ENCODE results near the gene DCD.

DCD gene

DNA sequence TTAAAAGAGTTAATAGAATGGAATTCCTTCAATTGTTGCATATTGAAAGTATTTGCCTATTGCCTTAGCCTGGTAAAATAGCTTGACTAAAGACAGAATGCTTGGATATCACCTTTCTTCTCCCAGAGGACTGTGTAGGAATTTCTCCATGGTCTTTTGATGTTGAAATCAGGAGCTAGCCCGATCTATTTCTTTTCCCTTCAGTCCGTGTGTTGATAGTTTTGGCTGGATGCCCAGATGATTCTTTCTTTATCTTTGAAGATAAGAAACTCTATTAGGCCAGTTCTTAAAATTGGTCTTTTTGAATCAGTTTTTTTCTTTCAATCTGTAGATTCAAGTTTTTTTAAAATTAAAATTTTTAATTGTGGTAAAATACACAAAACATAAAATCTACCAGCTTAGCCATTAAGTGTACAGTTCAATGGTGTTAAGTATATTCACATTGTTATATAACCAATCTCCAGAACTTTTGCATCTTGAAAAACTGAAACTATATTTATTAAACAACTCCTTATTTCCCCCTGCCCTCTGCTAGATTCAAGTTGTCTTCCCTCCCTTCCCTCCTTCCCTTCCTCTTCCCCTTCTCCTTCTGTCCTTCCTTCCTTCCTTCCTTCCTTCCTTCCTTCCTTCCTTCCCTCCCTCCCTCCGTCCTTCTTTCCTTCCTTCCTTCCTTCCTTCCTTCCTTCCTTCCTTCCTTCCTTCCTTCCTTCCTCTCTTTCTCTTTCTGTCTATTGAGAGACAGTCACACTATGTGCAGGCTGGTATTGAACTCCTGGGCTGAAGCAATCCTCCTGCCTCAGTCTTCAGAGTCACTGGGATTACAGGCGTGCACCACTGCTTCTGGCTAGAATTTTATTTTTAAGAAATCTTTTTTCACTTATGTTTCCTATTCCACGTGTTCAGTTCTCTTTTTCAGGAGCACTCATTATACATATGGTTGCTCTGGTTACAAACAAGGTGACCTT lies 23.6 kb downstream of the DCD start:
- no peak overlapping the region for H3K4me3 ChIP-seq (ENCODE audit: insufficient read length, low read depth)
- no peak for TF ChIP-seq YY1 (IDR thresholded peaks at IDR 0.05; ENCODE audit: insufficient read depth, insufficient read length)
- no peak for TF ChIP-seq SUZ12 (IDR thresholded peaks at IDR 0.05; ENCODE audit: extremely low read depth, insufficient read depth, insufficient read length)
- no peak for TF ChIP-seq ZNF274 (IDR thresholded peaks at IDR 0.05; ENCODE audit: low read depth, low read length)
- H3K9ac ChIP-seq (ENCODE audit: insufficient read length, low read depth) = no peak overlapping the region
- no peaks in the 10 kb centered on the region for H3K36me3 ChIP-seq (ENCODE audit: insufficient read depth, insufficient read length, low read length)
- H3K9me3 ChIP-seq (ENCODE audit: insufficient read depth, low read length) = peaks cover 21% of the 10 kb centered on the region; the same call in 1 of the 2 replicates
- H3K4me1 ChIP-seq (ENCODE audit: insufficient read depth, insufficient read length) = no peaks in the 10 kb centered on the region
- H3K27me3 ChIP-seq (ENCODE audit: insufficient read depth, insufficient read length) = no peaks in the 10 kb centered on the region
- no peak for DNase-seq (ENCODE audit: low read depth, low spot score)

DNA sequence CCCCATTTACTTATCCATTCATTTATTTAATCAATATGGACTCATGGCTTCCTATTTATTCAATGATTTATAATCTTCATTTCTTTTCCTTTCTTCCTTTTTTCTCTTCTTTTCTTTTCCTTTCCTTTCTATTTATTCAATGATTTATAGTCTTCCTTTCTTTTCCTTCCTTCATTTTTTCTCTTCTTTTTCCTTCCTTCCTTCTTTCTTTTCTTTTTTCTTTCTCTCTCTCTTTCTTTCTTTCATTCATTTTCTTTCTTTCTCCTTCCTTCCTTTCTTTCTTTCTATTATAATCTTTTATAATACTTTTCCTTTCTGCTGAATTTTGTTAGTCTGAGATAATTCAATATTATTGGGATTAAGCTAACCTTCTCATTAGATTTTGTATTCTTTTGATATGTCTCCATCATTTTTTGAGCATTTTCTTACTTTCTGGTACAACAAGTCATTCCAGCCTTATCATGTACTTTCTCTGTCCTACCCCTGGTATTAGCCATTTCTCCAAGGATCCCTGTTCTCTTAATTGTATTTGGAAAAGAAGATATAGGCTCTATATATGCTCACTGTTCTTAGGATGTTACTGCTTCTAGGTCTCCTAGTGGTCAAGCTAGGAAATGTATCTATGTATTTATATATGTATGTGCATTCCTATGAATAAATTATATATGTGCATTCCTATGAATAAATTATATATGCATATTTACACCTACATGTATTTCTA lies 25.5 kb downstream of the DCD start:
- no peak for DNase-seq (ENCODE audit: low read depth, low spot score)
- no peaks in the 10 kb centered on the region for H3K27me3 ChIP-seq (ENCODE audit: insufficient read depth, insufficient read length)
- no peaks in the 10 kb centered on the region for H3K36me3 ChIP-seq (ENCODE audit: insufficient read depth, insufficient read length, low read length)
- H3K9ac ChIP-seq (ENCODE audit: insufficient read length, low read depth) = no peak overlapping the region
- TF ChIP-seq ZNF274 (IDR thresholded peaks at IDR 0.05; ENCODE audit: low read depth, low read length) = no peak
- TF ChIP-seq SUZ12 (IDR thresholded peaks at IDR 0.05; ENCODE audit: extremely low read depth, insufficient read depth, insufficient read length) = no peak
- no peak for TF ChIP-seq YY1 (IDR thresholded peaks at IDR 0.05; ENCODE audit: insufficient read depth, insufficient read length)
- H3K4me3 ChIP-seq (ENCODE audit: insufficient read length, low read depth) = no peak overlapping the region
- no peaks in the 10 kb centered on the region for H3K4me1 ChIP-seq (ENCODE audit: insufficient read depth, insufficient read length)
- H3K9me3 ChIP-seq (ENCODE audit: insufficient read depth, low read length) = peaks cover 9% of the 10 kb centered on the region; the same call in 1 of the 2 replicates

DNA sequence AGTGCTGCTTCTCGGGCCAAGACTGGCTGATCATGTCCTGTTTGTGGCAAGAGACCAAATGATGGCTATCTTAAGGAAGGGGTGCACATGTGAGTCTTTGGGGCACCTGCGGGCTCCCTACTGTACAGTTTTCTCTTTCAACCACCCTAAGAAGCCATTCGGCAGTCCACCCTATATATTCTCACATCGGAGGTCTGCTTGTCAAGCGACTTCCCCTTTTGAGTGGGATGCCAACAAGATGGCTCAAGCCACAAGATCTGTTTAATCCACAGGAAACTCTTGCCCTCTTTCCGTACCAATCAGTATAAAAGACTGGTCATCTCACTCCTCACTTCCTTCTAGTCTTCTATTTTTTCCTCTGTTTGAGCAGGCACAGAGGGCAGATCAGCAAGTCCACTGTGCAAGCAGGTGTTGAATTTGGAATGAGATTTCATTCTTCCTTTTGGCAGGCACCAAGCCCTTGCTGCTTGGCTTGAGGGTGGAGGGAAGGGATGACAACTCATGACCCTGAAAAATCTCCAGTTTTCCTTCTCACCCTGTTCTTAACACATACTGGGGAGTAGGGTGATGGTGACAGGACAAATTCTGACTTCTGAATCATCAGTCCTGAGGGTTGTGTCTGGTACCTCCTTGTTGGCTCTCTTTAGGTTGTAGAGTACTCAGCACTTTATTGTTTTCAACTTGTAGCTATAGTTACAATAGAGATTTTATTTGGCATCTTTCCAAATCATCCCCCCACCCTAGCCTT lies 31.1 kb downstream of the DCD start:
- Histone ChIP-seq H3K9ac (ENCODE audit: insufficient read length, low read depth) (no peak overlapping the region), H3K27me3 (ENCODE audit: insufficient read depth, insufficient read length) (peaks cover 9% of the 10 kb centered on the region)
- no peak for DNase-seq (ENCODE audit: low read depth, low spot score)

GRCh38 chr12:54612225-54612750 lies 35.9 kb downstream of the DCD start:
- Histone ChIP-seq H3K4me3 (ENCODE audit: insufficient read length, low read depth) (no peak overlapping the region), H3K27me3 (ENCODE audit: insufficient read depth, insufficient read length) (peaks cover 9% of the 10 kb centered on the region), H3K9me3 (ENCODE audit: insufficient read depth, low read length) (no peaks in the 10 kb centered on the region), H3K9ac (ENCODE audit: insufficient read length, low read depth) (no peak overlapping the region), H3K36me3 (ENCODE audit: insufficient read depth, insufficient read length, low read length) (no peaks in the 10 kb centered on the region), H3K4me1 (ENCODE audit: insufficient read depth, insufficient read length) (no peaks in the 10 kb centered on the region)
- DNase-seq (ENCODE audit: low read depth, low spot score) = no peak
- TF ChIP-seq SUZ12 (IDR thresholded peaks at IDR 0.05; ENCODE audit: extremely low read depth, insufficient read depth, insufficient read length) (no peak), YY1 (IDR thresholded peaks at IDR 0.05; ENCODE audit: insufficient read depth, insufficient read length) (no peak), ZNF274 (IDR thresholded peaks at IDR 0.05; ENCODE audit: low read depth, low read length) (no peak)

More for the DNA sequence above, 31.1 kb downstream of the DCD start:
- Histone ChIP-seq H3K9me3 (ENCODE audit: insufficient read depth, low read length) (no peaks in the 10 kb centered on the region), H3K4me1 (ENCODE audit: insufficient read depth, insufficient read length) (no peaks in the 10 kb centered on the region), H3K36me3 (ENCODE audit: insufficient read depth, insufficient read length, low read length) (no peaks in the 10 kb centered on the region), H3K4me3 (ENCODE audit: insufficient read length, low read depth) (no peak overlapping the region)
- TF ChIP-seq YY1 (IDR thresholded peaks at IDR 0.05; ENCODE audit: insufficient read depth, insufficient read length) (no peak), ZNF274 (IDR thresholded peaks at IDR 0.05; ENCODE audit: low read depth, low read length) (no peak), SUZ12 (IDR thresholded peaks at IDR 0.05; ENCODE audit: extremely low read depth, insufficient read depth, insufficient read length) (no peak)

DNA sequence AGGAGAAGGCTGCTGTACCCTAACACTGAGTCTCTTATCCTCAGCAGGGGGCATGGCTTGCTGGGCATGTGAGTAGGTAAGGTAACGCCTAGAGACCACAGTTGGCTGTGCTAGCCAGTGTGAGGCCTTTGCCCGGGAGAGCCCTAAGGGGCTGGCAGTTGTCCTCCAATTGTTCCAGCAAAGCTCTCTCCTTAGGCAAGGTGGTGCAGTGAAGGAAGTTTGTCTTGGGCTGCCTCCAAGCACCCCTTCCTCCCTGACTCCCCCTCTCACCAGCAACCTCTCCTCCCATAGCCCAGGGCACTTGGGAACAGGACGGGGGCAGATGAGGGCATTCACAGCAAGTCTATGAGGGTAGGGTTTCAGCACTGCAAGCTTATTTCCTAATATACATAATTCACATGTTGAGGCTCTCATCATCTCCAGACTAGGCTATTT lies 36.4 kb downstream of the DCD start:
- H3K9ac ChIP-seq (ENCODE audit: insufficient read length, low read depth) = no peak overlapping the region
- TF ChIP-seq SUZ12 (IDR thresholded peaks at IDR 0.05; ENCODE audit: extremely low read depth, insufficient read depth, insufficient read length) = no peak
- TF ChIP-seq ZNF274 (IDR thresholded peaks at IDR 0.05; ENCODE audit: low read depth, low read length) = no peak
- no peak for TF ChIP-seq YY1 (IDR thresholded peaks at IDR 0.05; ENCODE audit: insufficient read depth, insufficient read length)
- H3K36me3 ChIP-seq (ENCODE audit: insufficient read depth, insufficient read length, low read length) = no peaks in the 10 kb centered on the region
- H3K4me1 ChIP-seq (ENCODE audit: insufficient read depth, insufficient read length) = no peaks in the 10 kb centered on the region
- DNase-seq (ENCODE audit: low read depth, low spot score) = no peak
- no peak overlapping the region for H3K4me3 ChIP-seq (ENCODE audit: insufficient read length, low read depth)
- peaks cover 9% of the 10 kb centered on the region for H3K27me3 ChIP-seq (ENCODE audit: insufficient read depth, insufficient read length)
- no peaks in the 10 kb centered on the region for H3K9me3 ChIP-seq (ENCODE audit: insufficient read depth, low read length)

DNA sequence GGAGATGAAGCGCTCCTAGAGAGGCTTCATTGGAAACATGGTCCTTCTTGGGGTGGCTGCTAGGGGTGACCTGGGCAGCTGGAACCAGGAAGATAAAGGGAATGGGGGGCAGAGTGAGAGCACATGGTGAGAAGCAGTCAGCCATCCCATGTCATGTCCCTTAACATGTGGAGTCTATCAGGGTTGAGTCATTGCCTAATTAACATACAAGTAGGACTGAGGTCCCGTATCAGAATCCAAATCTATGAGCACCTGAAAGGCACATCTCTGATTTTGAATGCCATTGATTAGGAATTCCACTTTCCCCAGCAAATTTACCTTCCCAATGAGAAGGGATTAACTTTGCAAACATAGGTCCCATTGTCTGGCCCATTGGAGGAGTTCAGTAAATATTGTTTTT lies 39.4 kb downstream of the DCD start:
- TF ChIP-seq ZNF274 (IDR thresholded peaks at IDR 0.05; ENCODE audit: low read depth, low read length) = no peak
- TF ChIP-seq YY1 (IDR thresholded peaks at IDR 0.05; ENCODE audit: insufficient read depth, insufficient read length) = no peak
- H3K4me1 ChIP-seq (ENCODE audit: insufficient read depth, insufficient read length) = no peaks in the 10 kb centered on the region
- no peaks in the 10 kb centered on the region for H3K27me3 ChIP-seq (ENCODE audit: insufficient read depth, insufficient read length)
- no peak overlapping the region for H3K9ac ChIP-seq (ENCODE audit: insufficient read length, low read depth)
- no peak for DNase-seq (ENCODE audit: low read depth, low spot score)
- no peak overlapping the region for H3K4me3 ChIP-seq (ENCODE audit: insufficient read length, low read depth)
- H3K9me3 ChIP-seq (ENCODE audit: insufficient read depth, low read length) = peaks cover 3% of the 10 kb centered on the region; the same call in 1 of the 2 replicates
- no peaks in the 10 kb centered on the region for H3K36me3 ChIP-seq (ENCODE audit: insufficient read depth, insufficient read length, low read length)
